Fibroblast of the conjunctiva (primary cell): ENCODE data around the gene WWC2.
"Not testable (repeated sequence)": the region's sequence is repeated elsewhere in the genome, so short reads cannot be mapped to it uniquely, and the experiment has no call there.

ENCODE experiments used
- DNase-seq: peaks from one replicate; pipeline ENCODE4 v3.0.0-alpha.2; 2010; ENCODE audit warnings: low read depth

Gene WWC2

GRCh38 chr4:183299464-183299863 lies 200.4 kb downstream of the WWC2 start:
- DNase-seq, result no peak

DNA sequence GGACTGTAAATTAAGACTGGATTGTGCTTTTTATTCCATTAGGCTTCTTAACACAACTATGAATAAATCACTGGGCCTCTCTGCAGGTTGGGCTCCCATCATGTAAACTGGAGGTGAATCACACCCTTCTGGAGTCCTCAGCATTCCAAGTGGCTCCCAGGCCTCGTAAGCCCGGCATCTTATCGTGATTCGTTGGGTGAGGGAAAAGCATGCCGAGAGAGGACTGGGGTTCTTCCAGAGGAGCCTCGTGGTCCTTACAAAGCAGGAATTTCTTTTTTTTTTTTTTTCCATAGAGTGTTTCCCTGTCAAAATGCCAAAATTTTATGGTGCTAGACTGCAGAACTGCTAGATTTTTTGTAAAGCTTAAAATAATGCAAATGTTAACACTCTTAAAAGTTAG lies 201.0 kb downstream of the WWC2 start:
- DNase-seq, result no peak

GRCh38 chr4:183300655-183301054 lies 201.6 kb downstream of the WWC2 start:
- DNase-seq, result no peak

- no peak for DNase-seq
These were observed 204.2 kb downstream of the WWC2 start for GRCh38 chr4:183303301-183303700.

DNA sequence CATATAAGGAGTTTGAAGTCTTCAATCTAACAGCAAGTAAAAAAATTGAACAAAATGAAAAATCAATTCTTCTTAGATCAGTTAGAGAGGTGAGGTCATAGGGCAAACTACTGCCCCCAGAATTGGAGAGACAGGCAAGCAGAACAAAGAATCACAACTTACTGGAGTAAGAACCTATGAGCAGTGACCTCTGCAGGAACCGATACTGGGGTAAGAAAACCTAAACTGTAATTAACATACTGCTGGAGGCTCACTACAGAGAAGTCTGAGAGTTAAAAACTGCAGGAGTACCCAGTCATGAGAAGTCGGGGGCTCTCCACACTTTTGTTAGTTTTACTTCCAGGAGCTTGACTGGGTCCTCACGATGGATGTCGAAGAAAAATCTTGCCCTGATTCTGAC lies 205.0 kb downstream of the WWC2 start:
- no peak for DNase-seq

GRCh38 chr4:183304538-183304937 lies 205.5 kb downstream of the WWC2 start:
- DNase-seq, result no peak

- DNase-seq, result no peak
These were observed 207.8 kb downstream of the WWC2 start for GRCh38 chr4:183306811-183307210.

DNA sequence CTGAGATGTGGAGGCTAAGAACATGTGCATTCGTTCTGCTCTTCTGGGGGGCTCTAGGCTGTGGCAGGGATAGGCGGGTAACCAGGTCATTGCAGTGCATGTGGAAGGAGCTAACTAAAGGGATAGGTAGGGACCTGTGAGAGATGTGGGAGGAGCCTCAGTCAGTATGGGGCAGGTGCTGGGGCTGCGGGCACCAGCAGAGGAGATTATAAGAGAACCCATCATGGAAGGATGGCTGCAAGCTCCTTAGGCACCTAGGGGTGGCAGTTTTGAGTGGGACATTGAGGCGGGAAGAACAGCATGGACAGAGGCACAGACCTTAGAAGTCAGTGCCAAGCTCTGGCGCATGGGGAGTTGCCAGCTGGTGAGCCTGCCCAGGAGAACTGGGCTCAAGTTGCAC lies 213.8 kb downstream of the WWC2 start:
- no peak for DNase-seq

DNA sequence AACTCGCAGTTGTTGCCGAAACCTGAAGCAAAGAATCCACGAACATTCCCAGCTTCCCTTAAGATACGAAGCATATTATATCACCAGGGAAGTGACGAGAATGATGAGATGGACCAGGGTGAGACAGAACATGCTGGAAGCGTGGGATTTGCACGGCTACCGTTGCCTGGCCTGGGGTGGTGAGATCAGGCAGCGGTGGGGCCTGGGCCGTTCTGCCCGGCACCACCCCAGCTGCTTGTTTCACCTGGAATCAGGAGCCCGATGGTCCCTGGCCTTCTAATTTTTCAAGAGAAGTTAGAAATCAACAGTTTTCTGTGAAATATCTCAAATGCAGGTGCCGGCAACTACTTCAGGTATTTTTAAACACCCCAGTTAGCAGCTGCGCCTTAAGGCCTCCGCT lies 215.3 kb downstream of the WWC2 start:
- DNase-seq, result no peak

- no peak for DNase-seq
These were observed 215.7 kb downstream of the WWC2 start for GRCh38 chr4:183314806-183315205.

DNA sequence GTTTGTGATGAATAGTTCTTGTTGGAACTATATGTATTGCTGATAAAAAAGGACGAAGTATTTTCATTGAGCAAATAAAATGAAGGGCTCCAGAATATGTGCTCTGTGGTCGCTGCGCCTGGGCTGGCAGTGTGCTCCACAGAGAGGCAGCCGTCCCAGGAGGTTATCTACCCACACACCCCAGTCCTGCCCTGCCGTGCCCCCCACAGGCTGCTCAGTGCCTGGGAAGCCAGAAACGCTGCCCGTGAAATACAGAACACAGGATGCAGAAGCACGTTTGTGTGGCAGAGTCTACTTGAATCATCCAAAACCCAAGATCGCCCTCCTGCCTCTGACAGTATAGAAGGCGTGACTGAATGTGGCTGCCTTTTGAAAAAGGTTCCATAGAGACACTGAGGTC lies 219.6 kb downstream of the WWC2 start:
- no peak for DNase-seq

- DNase-seq, result no peak
These were observed 221.4 kb downstream of the WWC2 start, which contains the start of gene CLDN22 for GRCh38 chr4:183320211-183321059. Gene CLDN22 (minus strand): TSS chr4:183320276. CDS start chr4:183320218, 58 bp downstream.

- no peak for DNase-seq
These were observed 222.0 kb downstream of the WWC2 start for GRCh38 chr4:183321079-183321478.

- no peak for DNase-seq
These were observed 222.5 kb downstream of the WWC2 start for GRCh38 chr4:183321516-183321915.

GRCh38 chr4:183322326-183322725 lies 223.3 kb downstream of the WWC2 start, which contains the start of gene CLDN24:
Gene CLDN24 (minus strand): TSS chr4:183322426. CDS start chr4:183322426, 0 bp downstream.
- DNase-seq, result no peak

- no peak for DNase-seq
These were observed 224.2 kb downstream of the WWC2 start for GRCh38 chr4:183323295-183323694.

DNA sequence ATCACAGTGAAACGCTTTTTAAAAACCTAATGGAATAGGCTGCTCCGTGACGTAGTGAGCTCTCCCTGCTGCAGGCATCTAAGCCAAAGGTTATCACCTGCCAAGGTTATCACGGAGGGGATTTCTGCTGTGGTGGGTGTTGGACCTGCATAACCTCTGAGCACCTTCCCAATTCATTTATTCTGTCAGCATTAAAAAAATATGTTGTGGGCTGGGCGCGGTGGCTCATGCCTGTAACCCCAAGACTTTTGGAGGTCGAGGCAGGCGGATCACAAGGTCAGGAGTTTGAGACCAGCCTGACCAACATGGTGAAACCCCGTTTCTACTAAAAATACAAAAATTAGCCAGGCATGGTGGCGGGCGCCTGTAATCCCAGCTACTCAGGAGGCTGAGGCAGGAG lies 225.0 kb downstream of the WWC2 start:
- DNase-seq, result not testable (repeated sequence)

DNA sequence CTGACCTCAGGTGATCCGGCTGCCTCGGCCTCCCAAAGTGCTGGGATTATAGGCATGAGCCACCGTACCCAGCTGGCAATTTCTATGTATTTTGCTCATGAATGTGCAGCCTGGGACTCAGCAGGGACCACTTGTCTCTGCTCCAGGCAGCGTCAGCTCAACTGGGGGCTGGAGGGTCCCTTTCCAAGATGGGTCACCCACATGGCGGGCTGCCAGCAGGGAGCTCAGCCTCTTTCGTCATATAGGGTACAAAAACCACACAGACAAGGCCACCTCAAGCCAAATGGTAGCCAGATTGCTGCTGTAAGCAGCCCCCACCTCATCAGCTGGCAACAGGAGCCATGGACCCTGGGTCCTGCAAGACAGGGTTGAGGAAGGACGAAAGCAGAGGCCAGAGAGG lies 225.6 kb downstream of the WWC2 start:
- no peak for DNase-seq

DNA sequence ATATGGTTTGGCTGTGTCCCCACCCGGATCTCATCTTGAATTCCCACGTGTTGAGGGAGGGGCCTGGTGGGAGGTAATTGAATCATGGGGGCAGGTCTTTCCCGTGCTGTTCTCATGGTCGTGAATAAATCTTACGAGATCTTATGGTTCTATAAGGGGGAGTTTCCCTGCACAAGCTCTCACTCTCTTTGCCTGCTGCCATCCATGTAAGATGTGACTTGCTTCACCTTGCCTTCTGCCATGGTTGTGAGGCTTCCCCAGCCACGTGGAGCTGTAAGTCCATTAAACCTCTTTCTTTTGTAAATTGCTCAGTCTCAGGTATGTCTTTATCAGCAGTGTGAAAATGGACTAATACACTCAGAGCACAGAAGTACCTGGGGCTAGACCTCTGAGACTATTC lies 227.3 kb downstream of the WWC2 start:
- not testable (repeated sequence) for DNase-seq

DNA sequence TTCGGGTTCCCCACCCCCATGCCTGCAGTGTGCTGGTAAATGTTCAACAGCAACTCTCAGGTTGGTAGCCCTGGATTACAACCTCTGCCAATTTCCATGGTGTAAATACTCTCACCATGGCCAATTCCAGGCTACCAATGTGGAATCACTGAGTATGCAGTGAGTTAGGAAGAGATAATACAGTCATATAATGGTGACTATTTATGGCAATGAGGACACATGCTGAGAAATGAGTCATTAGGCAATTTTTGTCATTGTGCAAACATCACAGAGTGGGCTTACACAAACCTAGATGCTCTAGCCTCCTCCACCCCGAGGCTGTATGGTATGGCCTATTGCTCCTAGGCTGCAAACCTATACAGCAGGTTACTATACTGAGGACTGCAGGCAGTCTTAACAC lies 227.8 kb downstream of the WWC2 start:
- DNase-seq, result no peak

GRCh38 chr4:183327827-183328226 lies 228.8 kb downstream of the WWC2 start:
- DNase-seq, result no peak

GRCh38 chr4:183328832-183329231 lies 229.8 kb downstream of the WWC2 start:
- DNase-seq, result no peak

DNA sequence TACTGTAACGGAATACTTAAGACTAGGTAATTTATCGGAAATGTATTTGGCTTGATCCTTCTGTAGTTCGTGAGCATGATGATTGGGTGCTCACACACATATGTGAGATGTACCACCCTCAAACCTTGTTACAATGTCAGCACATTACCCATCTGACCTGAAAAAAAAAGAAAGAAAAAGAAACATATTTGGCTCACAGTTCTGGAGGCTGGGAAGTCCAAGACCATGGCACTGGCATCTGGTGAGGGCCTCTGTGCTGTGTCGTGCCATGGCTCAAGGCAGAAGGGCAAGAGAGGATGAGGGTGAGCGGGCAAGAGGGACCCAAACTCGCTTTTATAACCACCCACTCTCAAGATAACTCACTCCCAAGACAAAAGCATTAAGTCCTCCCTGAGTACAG lies 230.2 kb downstream of the WWC2 start:
- no peak for DNase-seq
